Measurements from ENCODE around the gene GAGE1.
"Not testable (repeated sequence)": the region's sequence is repeated elsewhere in the genome, so short reads cannot be mapped to it uniquely, and the experiment has no call there.

The GAGE1 gene

GRCh38 chrX:49598720-49599119, at the start of gene GAGE1:
TSS of gene GAGE1 (plus strand) at chrX:49599020. CDS start at chrX:49600175, 1,155 bp downstream.
- FAIRE-seq: not testable (repeated sequence)

GRCh38 chrX:49550989-49551388, 47.8 kb upstream of the GAGE1 start, which contains the start of gene GAGE12E:
TSS of gene GAGE12E (plus strand) at chrX:49551289. CDS start at chrX:49552444, 1,155 bp downstream.
- FAIRE-seq: not testable (repeated sequence)

- FAIRE-seq: not testable (repeated sequence)
Observed at GRCh38 chrX:49560542-49560941, 38.3 kb upstream of the GAGE1 start, which contains the start of gene GAGE12F. TSS of gene GAGE12F (plus strand) at chrX:49560842. CDS start at chrX:49561997, 1,155 bp downstream.

- not testable (repeated sequence) for FAIRE-seq
Observed at GRCh38 chrX:49568728-49569127, 30.1 kb upstream of the GAGE1 start.

- FAIRE-seq: not testable (repeated sequence)
Observed at GRCh38 chrX:49569152-49569551, 29.7 kb upstream of the GAGE1 start.

GRCh38 chrX:49570100-49570499, 28.7 kb upstream of the GAGE1 start, which contains the start of gene GAGE12G:
TSS of gene GAGE12G (plus strand) at chrX:49570400. CDS start at chrX:49571555, 1,155 bp downstream.
- FAIRE-seq: not testable (repeated sequence)

GRCh38 chrX:49579649-49580048, 19.2 kb upstream of the GAGE1 start, which contains the start of gene GAGE12H:
TSS of gene GAGE12H (plus strand) at chrX:49579949. CDS start at chrX:49581104, 1,155 bp downstream.
- FAIRE-seq: not testable (repeated sequence)

- not testable (repeated sequence) for FAIRE-seq
Observed at GRCh38 chrX:49589196-49589595, 9.6 kb upstream of the GAGE1 start, which contains the start of gene GAGE2A. TSS of gene GAGE2A (plus strand) at chrX:49589496. CDS start at chrX:49590651, 1,155 bp downstream.

GRCh38 chrX:49589769-49590478, 8.9 kb upstream of the GAGE1 start:
- FAIRE-seq: not testable (repeated sequence)

GRCh38 chrX:49590488-49590887, 8.3 kb upstream of the GAGE1 start:
- FAIRE-seq: not testable (repeated sequence)

GRCh38 chrX:49610718-49611310, 12.0 kb downstream of the GAGE1 start:
- FAIRE-seq: no peak

- no peak for FAIRE-seq
Observed at GRCh38 chrX:49618574-49618973, 19.8 kb downstream of the GAGE1 start.

GRCh38 chrX:49627086-49627777, 28.4 kb downstream of the GAGE1 start:
- no peak for FAIRE-seq

GRCh38 chrX:49644991-49645637, 46.3 kb downstream of the GAGE1 start:
- no peak for FAIRE-seq

GRCh38 chrX:49656533-49656932, 57.7 kb downstream of the GAGE1 start:
- FAIRE-seq: no peak

Data from islet of Langerhans (tissue), 1 donor.